Measurements from ENCODE around the gene ZRANB1. TPM values are rescaled to one million over a fixed set of nuclear protein-coding genes. Genes with fewer than 3 reads are reported as not detected.

Gene ZRANB1
- total RNA-seq, 4 donors from 2014 or later: 8.4 to 24.0 (median 16.8) TPM

DNA sequence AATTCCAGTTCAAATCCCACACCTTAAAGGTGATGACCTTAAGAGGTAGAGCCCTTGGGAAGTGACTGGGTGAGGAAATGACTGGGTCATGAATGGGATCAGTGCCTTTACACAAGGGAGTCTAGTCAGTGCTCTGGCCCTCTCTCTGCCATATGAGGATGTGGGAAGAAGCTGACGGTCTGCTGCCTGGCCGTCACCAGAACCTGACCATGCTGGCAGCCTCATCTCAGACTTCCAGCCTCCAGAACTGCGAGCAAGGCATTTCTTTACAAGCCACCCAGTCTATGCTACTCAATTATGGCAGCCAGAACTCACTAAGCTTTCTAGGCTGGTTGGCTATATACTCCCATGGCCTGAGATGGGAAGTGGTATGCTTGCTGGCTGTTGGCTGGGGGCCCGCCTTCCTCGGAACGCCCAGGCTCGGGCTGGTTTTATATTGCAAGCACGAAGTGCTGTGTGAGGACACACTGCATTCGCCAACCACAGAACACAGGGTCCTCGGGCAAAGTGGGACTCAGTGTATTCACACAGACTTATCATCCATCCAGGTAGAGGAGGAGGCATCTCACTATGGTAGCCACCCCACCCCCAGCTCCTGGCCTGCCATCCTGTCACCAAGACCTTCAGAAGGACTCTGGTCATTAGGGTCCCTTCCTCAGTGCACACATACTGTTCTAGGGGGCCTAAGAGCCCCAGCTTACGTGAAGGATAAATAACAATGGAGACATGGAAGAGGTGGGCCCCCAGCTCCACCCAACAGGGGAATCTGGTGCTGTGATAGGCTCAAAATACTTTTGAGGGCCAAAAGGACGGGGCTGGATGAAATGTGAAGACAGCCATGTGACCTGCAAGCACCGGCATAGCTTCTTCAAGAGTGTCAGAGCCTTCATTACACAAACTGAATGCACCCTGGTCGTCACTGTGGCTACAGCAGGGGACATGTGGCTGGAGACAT lies 49.0 kb downstream of the ZRANB1 start:
- peaks cover 0 to 37% (median 13%) of the 10 kb centered on the region in 4 donors for H3K36me3 ChIP-seq
- DNase-seq: no peak
- in situ Hi-C loops (cut with MboI; ENCODE audit: low pct_ligation_motif_present in 1 of 4, low pct_unique_long_range_greater_than_20kb in 1 of 4, low sequenced_read_pairs in 3 of 4): no loop called here

DNA sequence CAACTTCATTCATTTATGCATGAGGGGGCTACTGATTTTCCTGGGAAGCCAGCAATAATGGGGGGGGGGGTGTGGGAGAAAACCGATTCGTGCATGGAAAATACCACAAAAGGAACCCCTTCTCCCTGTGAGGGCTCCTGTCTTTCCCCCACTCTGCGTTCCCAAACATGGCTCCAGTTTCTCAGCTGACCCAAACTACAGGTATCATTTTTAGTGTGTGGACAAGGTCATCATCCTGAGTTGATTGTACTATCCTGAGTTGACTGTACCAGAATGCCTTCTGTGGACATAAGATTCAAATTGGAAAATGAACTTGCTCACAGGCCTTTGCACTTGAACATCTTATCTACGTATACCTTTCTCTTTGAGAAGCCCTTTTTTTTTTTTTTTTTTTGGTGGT lies 49.9 kb downstream of the ZRANB1 start:
- Histone ChIP-seq H3K27me3 (no peaks in the 10 kb centered on the region), H3K9me3 (no peaks in the 10 kb centered on the region), H3K27ac (peak overlapping the region in 2 of 4 donors; percentile 7 to 38), H3K36me3 (peaks cover 0 to 39% (median 15%) of the 10 kb centered on the region in 4 donors), H3K4me3 (no peak overlapping the region), H3K4me1 (no peaks in the 10 kb centered on the region)
- 80 to 88% methylated on average over 4 of the region's 4 CpGs for WGBS, 2 donors (ENCODE audit: low coverage in 1 of 2)
- TF ChIP-seq, protein P1, sequence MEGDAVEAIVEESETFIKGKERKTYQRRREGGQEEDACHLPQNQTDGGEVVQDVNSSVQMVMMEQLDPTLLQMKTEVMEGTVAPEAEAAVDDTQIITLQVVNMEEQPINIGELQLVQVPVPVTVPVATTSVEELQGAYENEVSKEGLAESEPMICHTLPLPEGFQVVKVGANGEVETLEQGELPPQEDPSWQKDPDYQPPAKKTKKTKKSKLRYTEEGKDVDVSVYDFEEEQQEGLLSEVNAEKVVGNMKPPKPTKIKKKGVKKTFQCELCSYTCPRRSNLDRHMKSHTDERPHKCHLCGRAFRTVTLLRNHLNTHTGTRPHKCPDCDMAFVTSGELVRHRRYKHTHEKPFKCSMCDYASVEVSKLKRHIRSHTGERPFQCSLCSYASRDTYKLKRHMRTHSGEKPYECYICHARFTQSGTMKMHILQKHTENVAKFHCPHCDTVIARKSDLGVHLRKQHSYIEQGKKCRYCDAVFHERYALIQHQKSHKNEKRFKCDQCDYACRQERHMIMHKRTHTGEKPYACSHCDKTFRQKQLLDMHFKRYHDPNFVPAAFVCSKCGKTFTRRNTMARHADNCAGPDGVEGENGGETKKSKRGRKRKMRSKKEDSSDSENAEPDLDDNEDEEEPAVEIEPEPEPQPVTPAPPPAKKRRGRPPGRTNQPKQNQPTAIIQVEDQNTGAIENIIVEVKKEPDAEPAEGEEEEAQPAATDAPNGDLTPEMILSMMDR (IDR thresholded peaks at IDR 0.05): no peak
- TF ChIP-seq POLR2A (IDR thresholded peaks at IDR 0.05): no peak
- TF ChIP-seq POLR2AphosphoS5 (IDR thresholded peaks at IDR 0.05): no peak
- TF ChIP-seq EP300 (IDR thresholded peaks at IDR 0.05; ENCODE audit: low read depth): no peak
- no peak for DNase-seq
- in situ Hi-C loops (cut with MboI; ENCODE audit: low pct_ligation_motif_present in 1 of 4, low pct_unique_long_range_greater_than_20kb in 1 of 4, low sequenced_read_pairs in 3 of 4): no loop called here
- intact Hi-C loops (cut with DNase I; ENCODE audit: low total_unique reads): no loop called here

More for the DNA sequence above, 49.0 kb downstream of the ZRANB1 start:
- intact Hi-C loops (cut with DNase I; ENCODE audit: low total_unique reads): no loop called here
- WGBS, 2 donors (ENCODE audit: low coverage in 1 of 2): 85 to 86% methylated on average over 2 to 14 of the region's 14 CpGs
- no peak overlapping the region for H3K4me3 ChIP-seq
- H3K4me1 ChIP-seq: no peaks in the 10 kb centered on the region
- TF ChIP-seq POLR2A (IDR thresholded peaks at IDR 0.05): no peak
- TF ChIP-seq, protein P1 (IDR thresholded peaks at IDR 0.05): no peak
- no peak for TF ChIP-seq POLR2AphosphoS5 (IDR thresholded peaks at IDR 0.05)
- TF ChIP-seq EP300 (IDR thresholded peaks at IDR 0.05; ENCODE audit: low read depth): no peak
- H3K9me3 ChIP-seq: no peaks in the 10 kb centered on the region
- H3K27ac ChIP-seq: no peak overlapping the region
- no peaks in the 10 kb centered on the region for H3K27me3 ChIP-seq

DNA sequence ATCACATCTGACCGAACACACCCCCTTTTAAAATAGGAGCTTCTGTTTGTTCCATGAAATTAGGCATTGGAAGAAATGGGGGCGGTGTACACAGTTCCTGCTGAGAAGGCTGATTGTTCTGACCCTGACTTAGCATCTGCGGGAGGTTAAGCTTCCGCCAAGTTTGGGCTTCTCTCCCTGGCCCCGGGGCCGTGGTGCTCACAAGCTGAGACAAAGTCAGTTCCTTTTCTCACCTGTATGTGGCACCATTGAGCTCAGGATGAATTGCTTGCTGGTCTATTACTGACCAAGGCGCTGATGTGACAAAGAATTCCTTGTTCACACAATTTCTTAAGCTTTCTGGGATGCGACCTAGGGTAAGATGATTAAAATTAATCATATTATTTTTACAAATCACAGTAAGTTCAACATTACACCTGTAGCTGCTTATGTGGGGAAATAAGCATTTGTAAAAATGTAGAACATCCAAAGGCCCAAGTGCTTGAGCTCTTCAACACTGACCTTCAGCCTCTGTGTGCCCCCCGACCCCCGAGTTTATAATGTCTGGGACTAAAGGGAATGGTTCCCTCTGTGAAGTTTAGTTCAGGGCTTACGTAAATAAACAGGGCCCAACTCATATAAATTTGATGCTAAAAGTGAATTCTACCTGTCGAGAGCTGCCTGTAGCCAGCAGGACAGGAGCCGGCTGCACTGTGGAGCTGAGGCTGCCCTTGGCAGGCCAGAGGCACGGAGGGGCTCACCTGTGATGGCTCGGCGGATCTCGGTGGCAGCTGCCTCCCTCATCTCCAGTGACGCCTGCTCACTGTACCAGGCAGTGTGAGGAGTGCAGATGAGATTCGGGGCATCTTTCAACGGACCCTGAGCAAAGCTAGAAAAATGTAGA lies 50.8 kb downstream of the ZRANB1 start:
- in situ Hi-C loops (cut with MboI; ENCODE audit: low pct_ligation_motif_present in 1 of 4, low pct_unique_long_range_greater_than_20kb in 1 of 4, low sequenced_read_pairs in 3 of 4): no loop called here
- TF ChIP-seq, protein P1 (IDR thresholded peaks at IDR 0.05): peak; percentile 67 to 84 (median 74)
- TF ChIP-seq POLR2A (IDR thresholded peaks at IDR 0.05) (no peak), EP300 (IDR thresholded peaks at IDR 0.05; ENCODE audit: low read depth) (no peak), POLR2AphosphoS5 (IDR thresholded peaks at IDR 0.05) (peak in 1 of 3 donors; percentile 18)
- Histone ChIP-seq H3K36me3 (peaks cover 0 to 42% (median 19%) of the 10 kb centered on the region in 4 donors), H3K4me3 (no peak overlapping the region), H3K9me3 (no peaks in the 10 kb centered on the region), H3K27me3 (no peaks in the 10 kb centered on the region), H3K27ac (peak overlapping the region in 2 of 4 donors; percentile 7 to 38), H3K4me1 (no peaks in the 10 kb centered on the region)
- 53 to 68% methylated on average over 4 to 20 of the region's 20 CpGs for WGBS, 2 donors (ENCODE audit: low coverage in 1 of 2)
- intact Hi-C loops (cut with DNase I; ENCODE audit: low total_unique reads): loop anchor here (1.0 kb wide), 1 partner anchor 49 kb away; no protein-coding TSS in a partner anchor
- DNase-seq: peak; percentile 54

DNA sequence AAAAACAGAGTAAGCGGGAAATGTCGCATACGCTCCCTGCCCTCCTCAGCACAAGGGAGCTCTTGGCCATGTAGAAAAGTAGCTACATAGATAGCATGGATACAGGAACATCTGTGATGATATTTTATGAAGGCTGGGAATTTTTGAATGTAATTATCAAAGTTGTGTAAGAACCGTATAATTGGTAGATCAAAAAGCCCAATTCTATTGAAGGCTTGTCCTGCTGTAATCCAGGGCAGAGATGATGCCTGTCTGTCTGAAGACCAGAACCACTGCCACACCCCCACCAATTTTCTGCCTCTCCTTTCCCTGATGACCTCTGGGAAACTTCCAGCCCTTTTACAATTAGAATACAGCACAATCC lies 51.4 kb downstream of the ZRANB1 start:
- Histone ChIP-seq H3K27me3 (no peaks in the 10 kb centered on the region), H3K27ac (no peak overlapping the region), H3K4me1 (no peaks in the 10 kb centered on the region), H3K9me3 (no peaks in the 10 kb centered on the region), H3K4me3 (no peak overlapping the region), H3K36me3 (peaks cover 0 to 40% (median 20%) of the 10 kb centered on the region in 4 donors)
- DNase-seq: no peak
- intact Hi-C loops (cut with DNase I; ENCODE audit: low total_unique reads) (loop anchor here (1.0 kb wide), 1 partner anchor 48 kb away; no protein-coding TSS in a partner anchor), in situ Hi-C loops (cut with MboI; ENCODE audit: low pct_ligation_motif_present in 1 of 4, low pct_unique_long_range_greater_than_20kb in 1 of 4, low sequenced_read_pairs in 3 of 4) (no loop called here)
- TF ChIP-seq POLR2AphosphoS5 (IDR thresholded peaks at IDR 0.05): no peak
- no peak for TF ChIP-seq POLR2A (IDR thresholded peaks at IDR 0.05)
- no peak for TF ChIP-seq EP300 (IDR thresholded peaks at IDR 0.05; ENCODE audit: low read depth)
- TF ChIP-seq, protein P1 (IDR thresholded peaks at IDR 0.05): no peak
- 92 to 94% methylated on average over 3 to 4 of the region's 4 CpGs for WGBS, 2 donors (ENCODE audit: low coverage in 1 of 2)

All from transverse colon (tissue), 4 donors.